C4-2B (cell line): ENCODE data around the gene DYRK1B.

Experiments used
- H3K27ac ChIP-seq: fragments of 450-650 bp; 2 replicates; pipeline ENCODE4 v1.5.1; 2017
- CTCF ChIP-seq: fragments of 450-650 bp; conservative IDR thresholded peaks from 2 replicates; pipeline ENCODE4 v1.5.1; 2017; ENCODE audit warnings: mild to moderate bottlenecking
- ZFX ChIP-seq: fragments of 450-650 bp; IDR thresholded peaks from 2 replicates; pipeline ENCODE4 v1.6.1; 2017

DYRK1B gene

GRCh38 chr19:39871886-39872866 is 38.2 kb upstream of the DYRK1B start:
- TF ChIP-seq ZFX: no peak
- no peak for TF ChIP-seq CTCF
- H3K27ac ChIP-seq: no peak overlapping the region

GRCh38 chr19:39871362-39871761 is 37.4 kb upstream of the DYRK1B start:
- no peak for TF ChIP-seq CTCF
- H3K27ac ChIP-seq: no peak overlapping the region

GRCh38 chr19:39870171-39870971 is 36.4 kb upstream of the DYRK1B start:
- no peak overlapping the region for H3K27ac ChIP-seq
- TF ChIP-seq CTCF (no peak), ZFX (no peak)

GRCh38 chr19:39867952-39868351 is 34.0 kb upstream of the DYRK1B start:
- TF ChIP-seq ZFX: no peak
- TF ChIP-seq CTCF: no peak
- H3K27ac ChIP-seq: no peak overlapping the region

GRCh38 chr19:39867133-39867532 is 33.2 kb upstream of the DYRK1B start:
- no peak for TF ChIP-seq CTCF
- TF ChIP-seq ZFX: no peak
- no peak overlapping the region for H3K27ac ChIP-seq

- TF ChIP-seq CTCF (no peak), ZFX (no peak)
- H3K27ac ChIP-seq: no peak overlapping the region
Measured at GRCh38 chr19:39865953-39866352, 32.0 kb upstream of the DYRK1B start.

- TF ChIP-seq ZFX (no peak), CTCF (no peak)
- H3K27ac ChIP-seq: no peak overlapping the region
Measured at GRCh38 chr19:39865186-39865585, 31.2 kb upstream of the DYRK1B start.
